Sigmoid colon (tissue), 7 donors: ENCODE measurements around the gene ITSN2. TPM values are rescaled to one million over a fixed set of nuclear protein-coding genes. Genes with fewer than 3 reads are reported as not detected.

Source experiments
- DNase-seq: peaks from one replicate; pipeline ENCODE4 v3.0.0-alpha.2; 2019
- H3K27ac ChIP-seq, 4 donors: fragments of 200-600 bp; sonication (generic); one replicate each; pipeline ENCODE4 v1.5.1; 2016 to 2019; ENCODE audit warnings: mild to moderate bottlenecking in 1 of 4
- H3K27me3 ChIP-seq, 3 donors: fragments of 200-600 bp; sonication (generic); one replicate each; pipeline ENCODE4 v1.5.1; 2019; ENCODE audit warnings: mild to moderate bottlenecking in 1 of 3
- H3K36me3 ChIP-seq, 4 donors: fragments of 200-600 bp; sonication (generic); one replicate each; pipeline ENCODE4 v1.5.1; 2016 to 2019
- H3K4me1 ChIP-seq, 4 donors: fragments of 200-600 bp; sonication (generic); one replicate each; pipeline ENCODE4 v1.5.1; 2017 to 2019
- H3K4me3 ChIP-seq, 4 donors: fragments of 200-600 bp; sonication (generic); one replicate each; pipeline ENCODE4 v1.5.1; 2017 to 2019; ENCODE audit warnings: mild to moderate bottlenecking in 2 of 4, moderate library complexity in 1 of 4
- H3K9me3 ChIP-seq, 4 donors: fragments of 200-600 bp in 3 of 4; sonication (generic) in 3 of 4; one replicate each; pipeline versions ENCODE4 v1.5.1 to v1.6.1; 2013 to 2019
- CTCF ChIP-seq, 4 experiments: fragments of 450-650 bp in 3 of 4; fragments of 200-600 bp in 1 of 4; IDR thresholded peaks; one replicate each; pipeline ENCODE4 v1.5.1; 2016 to 2019; ENCODE audit warnings: antibody characterized with exemption in 4 of 4, mild to moderate bottlenecking in 3 of 4, moderate library complexity in 2 of 4
- EP300 ChIP-seq, 4 donors: sonication (generic); formaldehyde crosslinking; IDR thresholded peaks; one replicate each; pipeline ENCODE4 v1.6.1; 2017; ENCODE audit warnings: antibody characterized with exemption in 4 of 4
- POLR2A ChIP-seq, 2 donors: fragments of 450-650 bp; IDR thresholded peaks; one replicate each; pipeline ENCODE4 v1.6.1; 2016; ENCODE audit warnings: antibody characterized with exemption in 2 of 2, mild to moderate bottlenecking in 2 of 2, moderate library complexity in 2 of 2
- POLR2AphosphoS5 ChIP-seq, 4 donors: sonication (generic); formaldehyde crosslinking; IDR thresholded peaks; one replicate each; pipeline ENCODE4 v1.6.1; 2017; ENCODE audit warnings: antibody characterized with exemption in 4 of 4
- WGBS, 2 donors: extraction: QIAGEN DNeasy Blood & Tissue Kit; methylation state at CpG; one replicate each; pipeline ENCODE4 v1.1.7; 2013; 5-methylcytosine and 5-hydroxymethylcytosine counted together
- intact Hi-C: fragments of 100-400 bp; cut with DNase I; formaldehyde crosslinking; loops from one replicate; pipeline ENCODE4 v1.15.1; 2023
- polyA plus RNA-seq, 3 donors: library from polyadenylated mRNA; stranded (reverse); fragments of 200-250 nt; gene quantifications; one replicate each; pipeline ENCODE4 v1.2.3, GENCODE V29; 2013
- total RNA-seq, 4 donors: library from RNA; depleted of rRNA; stranded (reverse); fragments of >200 nt; gene quantifications; one replicate each; pipeline ENCODE4 v1.1.0, GENCODE V29; 2016
- donor health status: healthy with polysubstance abuse.
- donor health status: Bipolar disorder and iron deficiency.
- donor health status: healthy.

ITSN2 gene
- total and polyA plus RNA-seq, 7 donors: 19.2 to 73.6 (median 56.0) TPM

DNA sequence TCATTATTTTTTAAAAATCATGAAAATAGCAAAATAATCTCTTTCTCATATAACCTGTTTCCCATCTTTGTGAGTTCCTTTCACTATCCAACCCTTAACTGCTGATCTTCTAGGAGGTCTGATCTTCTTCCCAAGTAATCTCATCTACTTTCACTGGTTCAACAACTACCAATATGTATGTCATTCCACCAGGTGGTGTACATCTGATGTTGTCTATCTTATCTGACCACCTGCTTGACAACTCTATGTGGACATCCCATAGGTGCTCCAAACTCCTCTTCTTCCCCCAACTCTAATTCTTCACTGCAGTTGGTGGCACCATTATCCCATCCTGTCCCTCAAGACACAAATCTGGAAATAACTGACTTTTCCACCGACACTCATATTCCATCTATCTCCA is 123.0 kb downstream of the ITSN2 start:
- Histone ChIP-seq H3K4me1 (no peaks in the 10 kb centered on the region), H3K27ac (no peak overlapping the region), H3K27me3 (no peaks in the 10 kb centered on the region), H3K4me3 (no peak overlapping the region), H3K36me3 (peaks cover 0 to 19% (median 0%) of the 10 kb centered on the region in 4 donors), H3K9me3 (no peaks in the 10 kb centered on the region)
- DNase-seq: no peak
- 99% methylated on average over 1 of the region's 1 CpG for WGBS, 2 donors
- no peak for TF ChIP-seq EP300 (IDR thresholded peaks at IDR 0.05)
- no peak for TF ChIP-seq POLR2A (IDR thresholded peaks at IDR 0.05)
- no peak for TF ChIP-seq POLR2AphosphoS5 (IDR thresholded peaks at IDR 0.05)
- no peak for TF ChIP-seq CTCF (IDR thresholded peaks at IDR 0.05)
- intact Hi-C loops: no loop called here

DNA sequence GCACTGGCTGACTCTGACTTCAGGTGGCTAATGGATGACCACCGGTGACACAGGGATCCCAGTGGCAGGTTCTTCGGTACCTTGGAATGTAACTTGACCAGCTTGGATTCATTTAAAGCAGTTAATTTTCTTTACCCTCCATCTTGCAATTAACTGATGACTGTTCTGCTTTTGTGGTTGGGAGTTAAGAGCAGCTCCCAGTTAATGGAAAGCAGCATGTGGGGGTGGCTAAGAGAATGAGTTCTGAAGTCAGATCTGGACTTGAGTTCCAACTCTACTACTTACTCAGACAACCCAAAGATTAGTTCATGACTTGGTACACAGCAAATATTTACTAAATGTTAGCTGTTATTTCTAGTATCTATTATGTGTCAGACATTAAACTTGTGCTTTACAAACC is 127.0 kb downstream of the ITSN2 start:
- no peak for TF ChIP-seq CTCF (IDR thresholded peaks at IDR 0.05)
- Histone ChIP-seq H3K4me1 (no peaks in the 10 kb centered on the region), H3K27me3 (no peaks in the 10 kb centered on the region), H3K9me3 (no peaks in the 10 kb centered on the region), H3K4me3 (no peak overlapping the region), H3K27ac (no peak overlapping the region), H3K36me3 (peaks cover 0 to 8% (median 0%) of the 10 kb centered on the region in 4 donors)
- WGBS, 2 donors: 97 to 98% methylated on average over 2 of the region's 2 CpGs
- intact Hi-C loops: no loop called here
- DNase-seq: no peak

- WGBS, 2 donors: 93 to 94% methylated on average over 4 of the region's 4 CpGs
- DNase-seq: no peak
- no peaks in the 10 kb centered on the region for H3K4me1 ChIP-seq
- no peak overlapping the region for H3K27ac ChIP-seq
- intact Hi-C loops: no loop called here
- H3K36me3 ChIP-seq: peaks cover 0 to 8% (median 0%) of the 10 kb centered on the region in 4 donors
- no peaks in the 10 kb centered on the region for H3K9me3 ChIP-seq
- no peak overlapping the region for H3K4me3 ChIP-seq
- no peak for TF ChIP-seq POLR2A (IDR thresholded peaks at IDR 0.05)
- TF ChIP-seq CTCF (IDR thresholded peaks at IDR 0.05): no peak
- H3K27me3 ChIP-seq: no peaks in the 10 kb centered on the region
Observed at GRCh38 chr2:24231461-24231881, 128.9 kb downstream of the ITSN2 start.

DNA sequence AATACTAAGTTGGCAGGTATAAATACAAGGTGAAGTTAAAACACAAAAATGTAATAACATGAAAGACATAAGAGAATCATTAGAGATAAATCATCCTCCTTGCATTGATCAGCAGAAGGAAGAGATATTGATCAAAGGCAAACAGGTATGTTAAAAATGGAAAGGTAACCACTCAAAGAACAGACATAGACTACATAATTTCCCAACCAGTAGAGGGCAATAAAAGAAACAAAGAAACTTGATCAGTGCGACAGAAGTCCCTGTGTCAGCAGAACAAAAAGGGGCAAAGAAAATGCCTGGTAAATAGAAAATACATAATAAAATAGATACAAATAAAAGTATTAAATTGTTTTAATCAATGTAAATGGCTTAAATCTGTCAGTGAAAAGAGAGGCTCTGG is 131.9 kb downstream of the ITSN2 start:
- intact Hi-C loops: loop anchor here (2.0 kb wide), 1 partner anchor 152 kb away; no protein-coding TSS in a partner anchor
- no peak for TF ChIP-seq EP300 (IDR thresholded peaks at IDR 0.05)
- peak in 2 of 4 experiments; percentile 18 to 25 for TF ChIP-seq CTCF (IDR thresholded peaks at IDR 0.05)
- no peak for TF ChIP-seq POLR2A (IDR thresholded peaks at IDR 0.05)
- TF ChIP-seq POLR2AphosphoS5 (IDR thresholded peaks at IDR 0.05): no peak
- Histone ChIP-seq H3K27ac (no peak overlapping the region), H3K4me1 (no peaks in the 10 kb centered on the region), H3K9me3 (no peaks in the 10 kb centered on the region), H3K36me3 (peaks cover 0 to 20% (median 2%) of the 10 kb centered on the region in 4 donors), H3K4me3 (no peak overlapping the region), H3K27me3 (no peaks in the 10 kb centered on the region)
- DNase-seq: no peak
- 28 to 63% methylated on average over 1 of the region's 1 CpG for WGBS, 2 donors

DNA sequence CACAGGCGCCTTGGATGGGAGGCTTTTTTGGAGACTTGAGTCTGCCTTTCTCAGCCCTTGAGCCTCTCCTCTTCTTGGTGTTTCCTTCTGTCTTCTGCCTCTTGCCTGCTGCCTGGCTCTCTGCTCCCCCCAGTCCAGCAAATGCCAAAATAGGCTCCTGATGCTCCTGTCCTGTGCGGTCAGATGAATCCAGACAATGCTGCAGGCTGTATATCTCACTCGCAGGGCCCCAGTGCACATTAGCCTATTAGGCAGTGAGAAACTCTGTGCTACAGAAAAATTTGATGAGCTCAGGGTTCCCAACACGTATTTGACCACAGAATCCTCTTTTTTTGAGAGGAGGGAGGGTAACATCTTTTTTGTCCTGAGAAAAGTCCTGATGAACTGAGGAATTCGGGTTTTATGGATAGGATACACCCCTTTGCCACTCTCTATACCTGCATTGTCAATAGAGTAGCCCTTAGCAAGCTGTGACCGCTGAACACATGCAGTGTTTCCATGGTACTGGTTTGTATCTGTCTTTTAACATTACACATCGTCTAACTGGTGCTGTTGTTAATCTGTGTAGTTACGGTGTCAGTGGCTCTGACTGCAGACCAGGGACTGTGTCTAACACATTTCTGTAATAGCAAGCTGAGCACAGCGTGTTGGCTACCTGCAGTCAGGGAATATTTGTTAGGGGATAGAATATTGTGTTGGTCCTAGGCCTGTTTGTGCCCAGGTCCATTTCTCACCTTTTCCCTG is 134.7 kb downstream of the ITSN2 start:
- TF ChIP-seq POLR2AphosphoS5 (IDR thresholded peaks at IDR 0.05) (no peak), EP300 (IDR thresholded peaks at IDR 0.05) (no peak), CTCF (IDR thresholded peaks at IDR 0.05) (no peak), POLR2A (IDR thresholded peaks at IDR 0.05) (no peak)
- no peaks in the 10 kb centered on the region for H3K27me3 ChIP-seq
- DNase-seq: no peak
- H3K4me1 ChIP-seq: no peaks in the 10 kb centered on the region
- WGBS, 2 donors: 92 to 96% methylated on average over 9 of the region's 9 CpGs
- H3K9me3 ChIP-seq: no peaks in the 10 kb centered on the region
- H3K36me3 ChIP-seq: peaks cover 0 to 20% (median 2%) of the 10 kb centered on the region in 4 donors
- H3K4me3 ChIP-seq: no peak overlapping the region
- intact Hi-C loops: no loop called here
- H3K27ac ChIP-seq: no peak overlapping the region
